Measurements from ENCODE around the gene KDM8.

- TF ChIP-seq CTCF (IDR thresholded peaks at IDR 0.05) (no peak), POLR2A (IDR thresholded peaks at IDR 0.05) (no peak)
Observed at GRCh38 chr16:27175888-27176287, 27.4 kb upstream of the KDM8 start.
